Cardiac muscle cell (in vitro differentiated cells and primary cell): ENCODE results near the gene MC4R. TPM values are rescaled to one million over a fixed set of nuclear protein-coding genes. Genes with fewer than 3 reads are reported as not detected.

Experiments used
- DNase-seq, 2 donors: peaks; one replicate each; pipeline versions ENCODE4 v3.0.0 to v3.0.0-alpha.2; 2010 to 2017; ENCODE audit warnings: low read depth in 1 of 2, low spot score in 1 of 2
- H3K27ac ChIP-seq: fragments of 200-600 bp; sonication (generic); 2 replicates; pipeline ENCODE4 v1.5.1; 2016
- H3K27me3 ChIP-seq: fragments of 200-600 bp; sonication (generic); 2 replicates; pipeline ENCODE4 v1.6.0; 2016; ENCODE audit warnings: control low read depth
- H3K36me3 ChIP-seq: fragments of 200-600 bp; sonication (generic); 2 replicates; pipeline ENCODE4 v1.5.1; 2016; ENCODE audit warnings: control low read depth
- H3K4me1 ChIP-seq: fragments of 200-600 bp; sonication (generic); 2 replicates; pipeline ENCODE4 v1.8.1; 2017; ENCODE audit warnings: low read depth, mild to moderate bottlenecking, mixed run types
- H3K4me3 ChIP-seq: fragments of 200-600 bp; sonication (generic); 2 replicates; pipeline ENCODE4 v1.5.1; 2016; ENCODE audit warnings: mild to moderate bottlenecking
- H3K9me3 ChIP-seq: fragments of 200-600 bp; sonication (generic); 2 replicates; pipeline ENCODE4 v1.5.1; 2017; ENCODE audit warnings: low read depth, mild to moderate bottlenecking, control low read depth
- polyA plus RNA-seq: library from polyadenylated mRNA; unstranded; fragments of >200 nt; fragmentation: Nextera tagmentation; extraction: Ambion mirVana; gene quantifications from 2 replicates; pipeline ENCODE4 v1.2.1, GENCODE V29; 2016
- total RNA-seq: library from RNA; depleted of rRNA; stranded (reverse); fragments of >200 nt; gene quantifications from 2 replicates; pipeline ENCODE4 v1.2.3, GENCODE V29; 2016
- TF ChIP-seq, protein P1 (sequence below): IDR thresholded peaks from 2 replicates; pipeline ENCODE4 v1.5.1; 2012; ENCODE audit warnings: low read depth, mild to moderate bottlenecking, low read length

Gene MC4R
- total and polyA plus RNA-seq, 2 experiments from 2014 or later, result 0.54 to 2.5 TPM

DNA sequence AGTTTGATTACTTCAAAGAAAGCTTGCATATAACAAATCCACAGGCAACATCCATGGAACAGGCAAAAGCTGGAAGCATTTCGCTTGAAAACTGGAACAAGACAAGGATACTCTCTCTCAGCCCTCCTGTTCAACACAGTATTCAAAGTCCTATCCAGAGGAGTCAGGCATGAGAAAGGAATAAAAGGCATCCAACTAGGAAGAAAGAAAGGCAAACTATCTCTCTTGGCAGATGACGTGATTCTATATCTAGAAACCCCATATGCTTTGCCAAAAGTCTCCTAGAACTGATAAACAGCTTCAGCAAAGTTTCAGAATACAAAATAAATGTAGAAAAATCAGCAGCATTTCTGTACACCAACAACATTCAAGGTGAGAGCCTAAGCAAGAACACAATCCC, 34.1 kb upstream of the MC4R start:
- H3K36me3 ChIP-seq, result no peaks in the 10 kb centered on the region
- no peaks in the 10 kb centered on the region for H3K9me3 ChIP-seq
- TF ChIP-seq, protein P1, sequence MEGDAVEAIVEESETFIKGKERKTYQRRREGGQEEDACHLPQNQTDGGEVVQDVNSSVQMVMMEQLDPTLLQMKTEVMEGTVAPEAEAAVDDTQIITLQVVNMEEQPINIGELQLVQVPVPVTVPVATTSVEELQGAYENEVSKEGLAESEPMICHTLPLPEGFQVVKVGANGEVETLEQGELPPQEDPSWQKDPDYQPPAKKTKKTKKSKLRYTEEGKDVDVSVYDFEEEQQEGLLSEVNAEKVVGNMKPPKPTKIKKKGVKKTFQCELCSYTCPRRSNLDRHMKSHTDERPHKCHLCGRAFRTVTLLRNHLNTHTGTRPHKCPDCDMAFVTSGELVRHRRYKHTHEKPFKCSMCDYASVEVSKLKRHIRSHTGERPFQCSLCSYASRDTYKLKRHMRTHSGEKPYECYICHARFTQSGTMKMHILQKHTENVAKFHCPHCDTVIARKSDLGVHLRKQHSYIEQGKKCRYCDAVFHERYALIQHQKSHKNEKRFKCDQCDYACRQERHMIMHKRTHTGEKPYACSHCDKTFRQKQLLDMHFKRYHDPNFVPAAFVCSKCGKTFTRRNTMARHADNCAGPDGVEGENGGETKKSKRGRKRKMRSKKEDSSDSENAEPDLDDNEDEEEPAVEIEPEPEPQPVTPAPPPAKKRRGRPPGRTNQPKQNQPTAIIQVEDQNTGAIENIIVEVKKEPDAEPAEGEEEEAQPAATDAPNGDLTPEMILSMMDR, result no peak
- no peak overlapping the region for H3K27ac ChIP-seq
- DNase-seq, result no peak
- H3K4me1 ChIP-seq, result no peaks in the 10 kb centered on the region
- no peaks in the 10 kb centered on the region for H3K27me3 ChIP-seq
- no peak overlapping the region for H3K4me3 ChIP-seq

DNA sequence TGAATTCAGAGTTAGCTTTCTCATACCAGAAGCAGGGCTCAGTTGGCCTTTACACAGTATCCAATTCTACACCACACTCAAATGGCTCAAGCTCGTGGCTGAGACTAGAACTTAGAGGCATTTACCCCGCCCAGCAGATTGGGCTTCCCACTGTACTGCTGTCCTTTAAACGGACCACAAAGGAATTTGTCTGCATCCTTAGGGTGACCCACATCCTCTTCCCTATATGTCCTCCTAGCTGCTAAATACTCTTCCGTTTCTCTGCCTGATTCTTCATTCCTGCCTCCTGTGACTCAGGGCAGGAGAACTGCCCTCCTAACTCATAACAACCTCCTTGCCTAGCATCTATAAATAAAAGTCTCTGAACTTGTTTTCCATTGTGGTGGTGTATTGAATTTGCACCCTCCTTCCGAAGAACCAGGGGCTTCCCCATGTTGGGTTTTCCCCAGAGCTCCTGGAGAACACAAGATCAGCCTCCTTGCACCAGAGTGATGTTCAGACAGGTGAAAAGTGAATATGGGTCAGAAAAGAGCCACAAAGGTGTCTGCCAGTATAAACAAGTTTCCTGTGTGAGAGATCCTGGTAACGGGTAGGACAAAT, 32.0 kb upstream of the MC4R start:
- TF ChIP-seq, protein P1, result no peak
- H3K9me3 ChIP-seq, result no peaks in the 10 kb centered on the region
- DNase-seq, result no peak
- H3K4me3 ChIP-seq, result no peak overlapping the region
- no peaks in the 10 kb centered on the region for H3K4me1 ChIP-seq
- H3K27me3 ChIP-seq, result no peaks in the 10 kb centered on the region
- no peaks in the 10 kb centered on the region for H3K36me3 ChIP-seq
- H3K27ac ChIP-seq, result no peak overlapping the region

DNA sequence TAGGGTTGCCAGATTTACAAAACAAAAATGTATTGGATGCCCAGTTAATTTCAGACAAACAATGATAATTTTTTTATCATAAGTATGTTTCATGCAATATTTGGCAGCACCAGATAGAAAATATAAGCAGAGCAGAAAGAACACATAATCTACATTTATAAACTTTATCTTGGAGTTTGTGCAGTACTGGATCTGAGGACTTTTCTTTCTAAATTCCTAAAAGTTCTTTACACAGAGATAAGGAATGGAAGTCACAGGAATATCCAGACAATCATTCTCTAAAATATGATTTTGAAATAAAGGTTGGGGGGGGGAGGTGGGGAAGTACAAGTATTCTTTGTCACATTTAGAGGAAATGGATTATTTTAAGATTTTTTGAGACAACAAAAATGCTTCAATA, 28.8 kb upstream of the MC4R start:
- TF ChIP-seq, protein P1, result no peak
- H3K27ac ChIP-seq, result no peak overlapping the region
- no peaks in the 10 kb centered on the region for H3K27me3 ChIP-seq
- H3K36me3 ChIP-seq, result no peaks in the 10 kb centered on the region
- DNase-seq, result no peak
- no peaks in the 10 kb centered on the region for H3K9me3 ChIP-seq
- H3K4me3 ChIP-seq, result no peak overlapping the region
- H3K4me1 ChIP-seq, result no peaks in the 10 kb centered on the region

DNA sequence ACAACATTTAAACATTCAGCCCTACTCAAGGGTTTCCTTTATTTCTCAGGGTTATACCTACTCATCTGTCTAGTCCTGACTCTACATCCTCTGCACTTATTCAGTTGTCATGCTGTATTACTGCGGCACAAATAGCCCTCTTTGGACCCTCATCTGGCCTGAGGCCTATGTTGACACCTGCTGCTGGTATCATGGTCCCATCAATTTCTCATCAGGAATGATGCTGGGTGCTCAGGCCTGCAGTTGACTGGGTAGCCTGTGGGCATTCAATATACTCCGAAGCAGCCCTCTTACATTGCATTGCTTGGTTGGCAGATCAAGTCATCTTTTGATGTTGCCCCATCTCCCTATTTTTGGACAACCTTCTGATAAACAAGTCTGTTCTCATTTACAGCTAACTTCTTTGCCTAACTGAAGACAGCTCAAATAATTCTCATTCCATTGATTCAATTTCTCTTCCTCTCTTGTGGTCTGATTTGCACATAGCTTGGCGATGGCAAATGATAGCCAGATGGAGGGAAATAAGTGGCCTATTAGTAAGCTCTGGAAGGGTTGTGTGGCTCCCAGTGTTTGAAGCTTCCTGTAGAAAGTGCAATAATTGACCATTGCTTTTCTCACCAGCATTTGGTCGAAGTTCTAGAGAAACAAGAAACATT, 19.1 kb upstream of the MC4R start:
- TF ChIP-seq, protein P1, result no peak

DNA sequence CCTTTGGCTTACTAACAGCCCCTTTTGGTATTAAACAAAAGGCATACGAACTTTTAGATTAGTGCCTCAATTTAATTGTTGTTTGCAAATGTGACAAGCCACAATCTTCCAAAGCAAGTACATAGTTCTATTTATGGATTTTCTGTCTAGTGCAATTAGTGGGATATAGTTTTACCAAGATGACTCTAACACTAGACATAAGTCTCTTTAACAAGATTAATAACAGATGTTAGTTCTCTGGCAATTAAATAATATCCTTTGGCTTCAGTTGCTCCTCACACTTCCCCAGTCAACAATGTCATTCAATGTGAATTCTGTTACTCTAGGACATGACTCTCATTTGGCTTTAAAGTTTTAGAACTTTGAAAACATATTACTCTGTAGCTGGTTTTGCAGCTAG, 16.7 kb upstream of the MC4R start:
- TF ChIP-seq, protein P1, result no peak
- H3K4me3 ChIP-seq, result no peak overlapping the region
- no peak for DNase-seq

More for the DNA sequence above, 19.1 kb upstream of the MC4R start:
- H3K4me1 ChIP-seq, result no peaks in the 10 kb centered on the region
- H3K27me3 ChIP-seq, result no peaks in the 10 kb centered on the region
- H3K27ac ChIP-seq, result no peak overlapping the region
- no peaks in the 10 kb centered on the region for H3K9me3 ChIP-seq
- no peak for DNase-seq
- H3K4me3 ChIP-seq, result no peak overlapping the region
- no peaks in the 10 kb centered on the region for H3K36me3 ChIP-seq

More for the DNA sequence above, 16.7 kb upstream of the MC4R start:
- H3K4me1 ChIP-seq, result no peaks in the 10 kb centered on the region
- H3K36me3 ChIP-seq, result no peaks in the 10 kb centered on the region
- H3K27me3 ChIP-seq, result no peaks in the 10 kb centered on the region
- H3K9me3 ChIP-seq, result no peaks in the 10 kb centered on the region
- H3K27ac ChIP-seq, result no peak overlapping the region
